ENCODE data around the gene HCRT. TPM values are rescaled to one million over a fixed set of nuclear protein-coding genes. Genes with fewer than 3 reads are reported as not detected.

HCRT gene
- polyA plus RNA-seq, 1 donor from 2014 or later, result not detected

GRCh38 chr17:42193969-42194899 is 9.0 kb upstream of the HCRT start, which contains the start of gene GHDC:
Gene GHDC, minus strand, starts transcription at chr17:42194494. Its CDS starts 913 bp downstream, at chr17:42193581.
- no peaks in the 10 kb centered on the region for H3K9me3 ChIP-seq (ENCODE audit: low read length)
- H3K9ac ChIP-seq (ENCODE audit: low read length), result no peak within 1 kb of the TSS
- H3K79me2 ChIP-seq (replicated peaks; ENCODE audit: insufficient read depth, low read length), result no peaks in the 10 kb centered on the region
- H3K27ac ChIP-seq (ENCODE audit: low read length), result no peak within 1 kb of the TSS
- H2AFZ ChIP-seq (ENCODE audit: low read depth, low read length), result no peak within 1 kb of the TSS
- no peak for TF ChIP-seq RAD21 (conservative IDR thresholded peaks at IDR 0.05)
- TF ChIP-seq TAF1 (IDR thresholded peaks at IDR 0.05; ENCODE audit: low read depth), result no peak
- TF ChIP-seq MXI1 (conservative IDR thresholded peaks at IDR 0.05; ENCODE audit: poor library complexity, severe bottlenecking), result no peak
- TF ChIP-seq SMC3 (conservative IDR thresholded peaks at IDR 0.05; ENCODE audit: poor library complexity), result no peak
- no peak for TF ChIP-seq POLR2AphosphoS5 (IDR thresholded peaks at IDR 0.05)
- TF ChIP-seq EZH2 (IDR thresholded peaks at IDR 0.05; ENCODE audit: borderline replicate concordance, insufficient read depth, low read length, poor library complexity, severe bottlenecking), result no peak
- H3K27me3 ChIP-seq (ENCODE audit: insufficient read depth, low read depth, low read length), result no peaks in the 10 kb centered on the region
- peak within 1 kb of the TSS; percentile 10 for H3K4me3 ChIP-seq (ENCODE audit: low read length)
- H3K36me3 ChIP-seq (ENCODE audit: insufficient read depth, low read length), result no peaks in the 10 kb centered on the region
- H3F3A ChIP-seq (ENCODE audit: insufficient read depth, low read length, poor library complexity, severe bottlenecking), result no peaks in the 10 kb centered on the region
- no peak within 1 kb of the TSS for H3K4me2 ChIP-seq (ENCODE audit: low read length)
- no peaks in the 10 kb centered on the region for H3K9me2 ChIP-seq (ENCODE audit: insufficient read depth, low read length)
- no peaks in the 10 kb centered on the region for H4K20me1 ChIP-seq (ENCODE audit: insufficient read depth)

- no peak overlapping the region for H3K27ac ChIP-seq (ENCODE audit: low read length)
- no peaks in the 10 kb centered on the region for H3K79me2 ChIP-seq (replicated peaks; ENCODE audit: insufficient read depth, low read length)
- H3K27me3 ChIP-seq (ENCODE audit: insufficient read depth, low read depth, low read length), result no peaks in the 10 kb centered on the region
- TF ChIP-seq TAF1 (IDR thresholded peaks at IDR 0.05; ENCODE audit: low read depth), result no peak
- no peak for TF ChIP-seq REST (IDR thresholded peaks at IDR 0.05; ENCODE audit: borderline replicate concordance)
- no peak for TF ChIP-seq RAD21 (conservative IDR thresholded peaks at IDR 0.05)
- TF ChIP-seq CTCF (IDR thresholded peaks at IDR 0.05; ENCODE audit: poor library complexity, severe bottlenecking), result no peak
- no peak for TF ChIP-seq SMC3 (conservative IDR thresholded peaks at IDR 0.05; ENCODE audit: poor library complexity)
- no peak for TF ChIP-seq POLR2AphosphoS5 (IDR thresholded peaks at IDR 0.05)
- no peak for TF ChIP-seq EZH2 (IDR thresholded peaks at IDR 0.05; ENCODE audit: borderline replicate concordance, insufficient read depth, low read length, poor library complexity, severe bottlenecking)
- TF ChIP-seq EP300 (conservative IDR thresholded peaks at IDR 0.05; ENCODE audit: poor library complexity, severe bottlenecking), result no peak
- TF ChIP-seq MXI1 (conservative IDR thresholded peaks at IDR 0.05; ENCODE audit: poor library complexity, severe bottlenecking), result no peak
- no peaks in the 10 kb centered on the region for H3K9me3 ChIP-seq (ENCODE audit: low read length)
- no peaks in the 10 kb centered on the region for H3K36me3 ChIP-seq (ENCODE audit: insufficient read depth, low read length)
- no peaks in the 10 kb centered on the region for H3K9me2 ChIP-seq (ENCODE audit: insufficient read depth, low read length)
- no peak overlapping the region for H3K4me2 ChIP-seq (ENCODE audit: low read length)
- H2AFZ ChIP-seq (ENCODE audit: low read depth, low read length), result no peak overlapping the region
- H3F3A ChIP-seq (ENCODE audit: insufficient read depth, low read length, poor library complexity, severe bottlenecking), result no peaks in the 10 kb centered on the region
- H4K20me1 ChIP-seq (ENCODE audit: insufficient read depth), result no peaks in the 10 kb centered on the region
- no peak overlapping the region for H3K9ac ChIP-seq (ENCODE audit: low read length)
- no peak overlapping the region for H3K4me3 ChIP-seq (ENCODE audit: low read length)
These were observed 8.1 kb upstream of the HCRT start for GRCh38 chr17:42193216-42193968.

All from neural cell (in vitro differentiated cells).